H1 (cell line): ENCODE data around the gene SIK2. TPM values are rescaled to one million over a fixed set of nuclear protein-coding genes. Genes with fewer than 3 reads are reported as not detected.

Experiments used
- CTCF ChIA-PET: fragments of 300-600 bp; sonication (Branson Sonifier 250); formaldehyde crosslinking; loops from one replicate; lab custom pipeline; 2021; ENCODE audit not compliant: partially characterized antibody; lab: Charles Lee
- POLR2A ChIA-PET: fragments of 300-600 bp; sonication (Branson Sonifier 250); formaldehyde crosslinking; loops from one replicate; lab custom pipeline; 2021; ENCODE audit warnings: inconsistent platforms; ENCODE audit not compliant: partially characterized antibody; lab: Charles Lee
- DNase-seq, 2 experiments: peaks; one replicate each; pipeline versions ENCODE4 v3.0.0 to v3.0.0-alpha.2; 2010 to 2022; ENCODE audit warnings: low spot score in 2 of 2, low read depth in 1 of 2, mixed read lengths in 1 of 2
- FAIRE-seq: peaks from 2 replicates; lab custom pipeline; 2011; peaks lifted over from hg19 to GRCh38; lab: Jason Lieb, UNC
- H2AFZ ChIP-seq: 2 replicates; pipeline ENCODE4 v1.8.1; 2012; ENCODE audit warnings: low read length, inconsistent platforms
- H2AK5ac ChIP-seq: 2 replicates; pipeline ENCODE4 v1.6.1; 2013; ENCODE audit warnings: low read depth, low read length
- H2BK120ac ChIP-seq: replicated peaks from 2 replicates; pipeline ENCODE3; 2013; ENCODE audit warnings: low read depth, low read length, inconsistent platforms
- H2BK12ac ChIP-seq: 2 replicates; pipeline ENCODE4 v1.6.1; 2013; ENCODE audit warnings: low read depth, low read length
- H2BK15ac ChIP-seq: 2 replicates; pipeline ENCODE4 v1.6.1; 2013; ENCODE audit warnings: low read length
- H2BK20ac ChIP-seq: 2 replicates; pipeline ENCODE4 v1.6.1; 2013; ENCODE audit warnings: low read length
- H2BK5ac ChIP-seq: 2 replicates; pipeline ENCODE4 v1.6.1; 2013; ENCODE audit warnings: low read depth, low read length
- H3K14ac ChIP-seq: 2 replicates; pipeline ENCODE4 v1.6.1; 2013; ENCODE audit warnings: inconsistent platforms; ENCODE audit not compliant: insufficient read length
- H3K18ac ChIP-seq: 2 replicates; pipeline ENCODE4 v1.6.1; 2013; ENCODE audit warnings: low read length; ENCODE audit errors: extremely low read depth
- H3K23ac ChIP-seq: 2 replicates; pipeline ENCODE4 v1.6.1; 2013; ENCODE audit warnings: inconsistent platforms; ENCODE audit not compliant: insufficient read length
- H3K23me2 ChIP-seq: 2 replicates; pipeline ENCODE4 v1.6.1; 2013; ENCODE audit warnings: low read depth, low read length
- H3K27ac ChIP-seq: 2 replicates; pipeline ENCODE4 v1.6.1; 2011; ENCODE audit warnings: low read depth, low read length, inconsistent platforms
- H3K27me3 ChIP-seq, 4 experiments: replicated peaks in 1 of 4; 1 replicate in 1 of 4; 2 replicates in 3 of 4; pipeline versions ENCODE4 v1.6.1 to v1.8.1; 2011 to 2013; ENCODE audit warnings: low read length in 3 of 4, mild to moderate bottlenecking in 3 of 4, inconsistent platforms in 2 of 4, mixed read lengths in 2 of 4, moderate library complexity in 1 of 4; ENCODE audit not compliant: control insufficient read depth in 3 of 4, insufficient read depth in 3 of 4; ENCODE audit errors: extremely low read depth in 1 of 4
- H3K36me3 ChIP-seq, 4 experiments: 2 replicates each; pipeline versions ENCODE4 v1.6.1 to v1.8.1; 2011 to 2013; ENCODE audit warnings: mild to moderate bottlenecking in 4 of 4, low read length in 3 of 4, moderate library complexity in 2 of 4, control low read depth in 1 of 4, inconsistent platforms in 1 of 4; ENCODE audit not compliant: insufficient read depth in 4 of 4, control insufficient read depth in 2 of 4
- H3K4ac ChIP-seq: replicated peaks from 2 replicates; pipeline ENCODE3; 2013; ENCODE audit warnings: low read length, low read depth, mixed read lengths, inconsistent platforms; ENCODE audit not compliant: insufficient read length
- H3K4me1 ChIP-seq, 4 experiments: replicated peaks in 1 of 4; 1 replicate in 1 of 4; 2 replicates in 3 of 4; pipeline versions ENCODE4 v1.6.1 to v1.8.1; 2011 to 2013; ENCODE audit warnings: low read length in 3 of 4, inconsistent platforms in 2 of 4, mixed read lengths in 1 of 4; ENCODE audit not compliant: insufficient read depth in 4 of 4, control insufficient read depth in 3 of 4
- H3K4me2 ChIP-seq, 2 experiments: 2 replicates each; pipeline versions ENCODE4 v1.6.1 to v1.8.1; 2011 to 2013; ENCODE audit warnings: low read depth in 2 of 2, low read length in 2 of 2, control low read depth in 1 of 2, inconsistent platforms in 1 of 2, mild to moderate bottlenecking in 1 of 2; ENCODE audit not compliant: insufficient read depth in 1 of 2
- H3K4me3 ChIP-seq, 4 experiments: fragments of 200-600, 300-600 bp in 1 of 4; sonication (generic), shearing (Covaris generic), sonication (Bioruptor Twin) in 1 of 4; 2 replicates each; pipeline versions ENCODE4 v1.5.1 to v1.8.1; 2011 to 2016; ENCODE audit warnings: low read length in 4 of 4, low read depth in 3 of 4, control low read depth in 2 of 4, inconsistent platforms in 2 of 4, mild to moderate bottlenecking in 2 of 4, mixed read lengths in 1 of 4, moderate library complexity in 1 of 4; ENCODE audit not compliant: insufficient read depth in 2 of 4; ENCODE audit errors: extremely low read depth in 1 of 4
- H3K56ac ChIP-seq: replicated peaks from 2 replicates; pipeline ENCODE3; 2013; ENCODE audit warnings: low read depth, mild to moderate bottlenecking, mixed read lengths, low read length, inconsistent platforms; ENCODE audit not compliant: insufficient read length
- H3K79me1 ChIP-seq: 2 replicates; pipeline ENCODE4 v1.6.1; 2013; ENCODE audit warnings: low read depth, low read length, control low read depth
- H3K79me2 ChIP-seq, 2 experiments: 2 replicates each; pipeline versions ENCODE4 v1.6.1 to v1.8.1; 2012 to 2013; ENCODE audit warnings: low read length in 2 of 2, mild to moderate bottlenecking in 2 of 2, inconsistent platforms in 1 of 2; ENCODE audit not compliant: insufficient read depth in 2 of 2, control insufficient read depth in 1 of 2
- H3K9ac ChIP-seq, 4 experiments: replicated peaks in 1 of 4; 1 replicate in 1 of 4; 2 replicates in 3 of 4; pipeline versions ENCODE4 v1.6.1 to v1.8.1; 2011 to 2013; ENCODE audit warnings: low read depth in 3 of 4, low read length in 3 of 4, control low read depth in 2 of 4, mild to moderate bottlenecking in 2 of 4, moderate library complexity in 2 of 4, inconsistent platforms in 1 of 4; ENCODE audit errors: extremely low read depth in 1 of 4
- H3K9me3 ChIP-seq, 2 experiments: 2 replicates each; pipeline versions ENCODE4 v1.6.1 to v1.8.1; 2012 to 2013; ENCODE audit warnings: mild to moderate bottlenecking in 2 of 2, moderate library complexity in 2 of 2, control low read depth in 1 of 2, inconsistent platforms in 1 of 2, low read depth in 1 of 2, low read length in 1 of 2, mixed read lengths in 1 of 2; ENCODE audit not compliant: insufficient read depth in 2 of 2
- H4K20me1 ChIP-seq, 2 experiments: replicated peaks in 1 of 2; 2 replicates each; pipeline versions ENCODE3 to v1.8.1; 2011 to 2013; ENCODE audit warnings: inconsistent platforms in 2 of 2, low read length in 2 of 2, mild to moderate bottlenecking in 1 of 2; ENCODE audit not compliant: insufficient read depth in 2 of 2, control insufficient read depth in 1 of 2
- H4K5ac ChIP-seq: 2 replicates; pipeline ENCODE4 v1.6.1; 2013; ENCODE audit warnings: low read length, low read depth, mixed read lengths, inconsistent platforms; ENCODE audit not compliant: insufficient read length
- H4K8ac ChIP-seq: 2 replicates; pipeline ENCODE4 v1.8.0; 2013; ENCODE audit warnings: mild to moderate bottlenecking, moderate library complexity, low read length, inconsistent platforms; ENCODE audit not compliant: insufficient read depth; ENCODE audit errors: extremely low read depth
- H4K91ac ChIP-seq: replicated peaks from 2 replicates; pipeline ENCODE3; 2013; ENCODE audit warnings: low read length, mixed read lengths, inconsistent platforms; ENCODE audit not compliant: insufficient read length
- CREB1 ChIP-seq: IDR thresholded peaks from 2 replicates; pipeline ENCODE4 v1.6.1; 2012; ENCODE audit warnings: inconsistent platforms
- CTBP2 ChIP-seq: IDR thresholded peaks from 2 replicates; pipeline ENCODE4 v1.7.0; 2011; ENCODE audit warnings: borderline replicate concordance, mild to moderate bottlenecking, moderate library complexity, mixed read lengths, low read length; ENCODE audit not compliant: insufficient read depth, insufficient read length
- RAD21 ChIP-seq, 2 experiments: IDR thresholded peaks in 1 of 2; conservative IDR thresholded peaks in 1 of 2; 2 replicates each; pipeline ENCODE4 v1.6.1; 2011; ENCODE audit warnings: low read depth in 2 of 2, low read length in 2 of 2, improper control_type of control experiment in 1 of 2, inconsistent platforms in 1 of 2, mild to moderate bottlenecking in 1 of 2, moderate library complexity in 1 of 2
- RNF2 ChIP-seq: fragments of 200-900, 300-1000 bp; sonication (generic); IDR thresholded peaks from 2 replicates; pipeline ENCODE4 v1.7.1; 2016; ENCODE audit warnings: borderline replicate concordance, low read depth, mild to moderate bottlenecking, antibody characterized with exemption, low read length; ENCODE audit not compliant: poor library complexity, severe bottlenecking; ENCODE audit errors: missing control alignments
- SIN3A ChIP-seq, 2 experiments: IDR thresholded peaks in 1 of 2; conservative IDR thresholded peaks in 1 of 2; 2 replicates each; pipeline ENCODE4 v1.6.1; 2011 to 2012; ENCODE audit warnings: low read length in 2 of 2, improper control_type of control experiment in 1 of 2, low read depth in 1 of 2, mild to moderate bottlenecking in 1 of 2
- SP4 ChIP-seq: IDR thresholded peaks from 2 replicates; pipeline ENCODE4 v1.6.1; 2012; ENCODE audit warnings: low read length, inconsistent platforms
- TEAD4 ChIP-seq: IDR thresholded peaks from 2 replicates; pipeline ENCODE4 v1.6.1; 2012; ENCODE audit warnings: low read depth, low read length, inconsistent platforms, mixed read lengths
- YY1 ChIP-seq: IDR thresholded peaks from 2 replicates; pipeline ENCODE4 v1.6.1; 2011; ENCODE audit warnings: low read depth, mild to moderate bottlenecking, low read length
- ZNF274 ChIP-seq: IDR thresholded peaks from 2 replicates; pipeline ENCODE4 v1.7.0; 2012; ENCODE audit warnings: low read length, borderline replicate concordance; ENCODE audit errors: extremely low read depth
- WGBS, 2 experiments: shearing (Covaris generic) in 1 of 2; methylation state at CpG; one replicate each; pipeline versions ENCODE4 v1.1.6 to v1.1.7; 2013 to 2015; ENCODE audit warnings: low lambda C conversion rate in 2 of 2, mixed read lengths in 2 of 2, inconsistent platforms in 1 of 2, low coverage in 1 of 2, missing lambda C conversion rate in 1 of 2; ENCODE audit not compliant: insufficient replicate concordance in 2 of 2, insufficient coverage in 1 of 2, insufficient read length in 1 of 2; ENCODE audit errors: extremely low coverage in 1 of 2, missing lambda C conversion rate in 1 of 2; 5-methylcytosine and 5-hydroxymethylcytosine counted together
- polyA plus RNA-seq, 7 experiments: library from polyadenylated mRNA; depleted of rRNA in 3 of 7; stranded (reverse) in 5 of 7; unstranded in 2 of 7; fragments of >200 nt in 5 of 7; fragments of 200-250 nt in 2 of 7; gene quantifications; 1 replicate in 5 of 7; 2 replicates in 1 of 7; 4 replicates in 1 of 7; pipeline versions ENCODE4 v1.2.1 to v1.2.3, GENCODE V29; 2011 to 2013; ENCODE audit warnings: missing spikeins in 2 of 7, mixed read lengths in 2 of 7
- total RNA-seq: library from RNA; stranded (reverse); fragmentation: NEBNext Ultra II Directional; extraction: Animal tissue kit (Norgen Biotek cat#: 25700); gene quantifications from 2 replicates; pipeline ENCODE4 v1.2.1, GENCODE V29; 2021

SIK2 gene
- total and polyA plus RNA-seq, 2 of the 8 experiments (the other 6 are each of a cell fraction or from before 2014, with no cell fraction given), result 8.8 to 11.2 TPM

GRCh38 chr11:111741751-111742150, 139.5 kb downstream of the SIK2 start:
- no peak overlapping the region for H2AK5ac ChIP-seq
- no peak overlapping the region for H2BK5ac ChIP-seq
- H3K79me2 ChIP-seq, result no peaks in the 10 kb centered on the region
- H3K4me1 ChIP-seq, result peaks cover 0 to 10% (median 5%) of the 10 kb centered on the region in 4 experiments; a peak in 5 of 7 replicates
- POLR2A ChIA-PET, result no interaction called here
- H3K4ac ChIP-seq, result no peak overlapping the region
- 0 out of 2 replicates have a peak, but pooled peaks cover 3% of the 10 kb centered on the region for H3K79me1 ChIP-seq
- peaks cover 0 to 44% (median 22%) of the 10 kb centered on the region in 4 experiments; a peak in 6 of 8 replicates for H3K36me3 ChIP-seq
- WGBS, 2 experiments, result 87% methylated on average over 2 of the region's 2 CpGs; no CpG with 5 or more reads in 1 of the 2 experiments
- no peak overlapping the region for H2BK15ac ChIP-seq
- H3K9ac ChIP-seq, result no peak overlapping the region
- H2AFZ ChIP-seq, result no peak overlapping the region
- TF ChIP-seq CTBP2, result no peak
- no peak for TF ChIP-seq CREB1
- TF ChIP-seq ZNF274, result no peak
- TF ChIP-seq SP4, result no peak
- TF ChIP-seq RAD21 (IDR thresholded peaks at IDR 0.05 in 1 of 2, conservative IDR thresholded peaks at IDR 0.05 in 1 of 2; ENCODE audit: low read depth in 2 of 2, low read length in 2 of 2), result no peak
- TF ChIP-seq SIN3A (conservative IDR thresholded peaks at IDR 0.05 in 1 of 2, IDR thresholded peaks at IDR 0.05 in 1 of 2; ENCODE audit: low read depth in 1 of 2, low read length in 2 of 2), result no peak
- TF ChIP-seq TEAD4, result no peak
- TF ChIP-seq RNF2, result no peak
- no peak for TF ChIP-seq YY1
- TF ChIP-seq, all 59 proteins: peak for 0
- DNase-seq (no peak), FAIRE-seq (no peak)
- H2BK20ac ChIP-seq, result no peak overlapping the region
- no peak overlapping the region for H3K4me2 ChIP-seq
- no peak overlapping the region for H2BK12ac ChIP-seq
- H3K27me3 ChIP-seq, result no peaks in the 10 kb centered on the region
- CTCF ChIA-PET, result interaction anchor here (0.8 to 2.1 kb wide), 3 partner anchors 12 to 248 kb away, joined by 3 to 10 read pairs (median 7); no protein-coding TSS in a partner anchor
- no peak overlapping the region for H3K23ac ChIP-seq
- H4K8ac ChIP-seq, result no peak overlapping the region
- H3K9me3 ChIP-seq, result no peaks in the 10 kb centered on the region
- H3K4me3 ChIP-seq, result no peak overlapping the region
- H4K5ac ChIP-seq, result no peak overlapping the region
- H3K14ac ChIP-seq, result no peak overlapping the region
- H2BK120ac ChIP-seq, result no peak overlapping the region
- H3K18ac ChIP-seq, result no peak overlapping the region
- no peak overlapping the region for H3K27ac ChIP-seq
- H3K23me2 ChIP-seq, result no peaks in the 10 kb centered on the region
- no peak overlapping the region for H3K56ac ChIP-seq
- no peak overlapping the region for H4K91ac ChIP-seq
- peaks cover 0 to 2% of the 10 kb centered on the region in 2 experiments for H4K20me1 ChIP-seq
